Measurements from ENCODE around the gene KIF26A. TPM values are rescaled to one million over a fixed set of nuclear protein-coding genes. Genes with fewer than 3 reads are reported as not detected.

Gene KIF26A
- polyA plus RNA-seq, 3 donors = 12.6 to 14.5 (median 12.6) TPM

DNA sequence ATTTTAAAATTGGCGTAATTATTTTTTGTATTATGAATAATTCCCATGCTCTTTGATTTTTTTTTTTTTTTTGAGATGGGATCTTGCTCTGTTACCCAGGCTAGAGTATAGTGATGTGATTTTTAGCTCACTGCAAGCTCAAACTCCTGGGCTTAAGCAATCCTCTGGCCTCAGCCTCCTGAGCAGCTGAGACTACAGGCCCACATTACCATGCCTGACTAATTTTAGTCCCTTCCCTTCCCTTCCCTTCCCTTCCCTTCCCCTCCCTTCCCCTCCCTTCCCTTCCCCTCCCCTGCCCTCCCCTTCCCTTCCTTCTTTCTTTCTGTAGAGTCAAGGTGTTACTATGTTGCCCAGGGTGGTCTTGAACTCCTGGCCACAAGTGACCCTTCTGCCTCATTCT is 9.4 kb upstream of the KIF26A start:
- no peak for DNase-seq

DNA sequence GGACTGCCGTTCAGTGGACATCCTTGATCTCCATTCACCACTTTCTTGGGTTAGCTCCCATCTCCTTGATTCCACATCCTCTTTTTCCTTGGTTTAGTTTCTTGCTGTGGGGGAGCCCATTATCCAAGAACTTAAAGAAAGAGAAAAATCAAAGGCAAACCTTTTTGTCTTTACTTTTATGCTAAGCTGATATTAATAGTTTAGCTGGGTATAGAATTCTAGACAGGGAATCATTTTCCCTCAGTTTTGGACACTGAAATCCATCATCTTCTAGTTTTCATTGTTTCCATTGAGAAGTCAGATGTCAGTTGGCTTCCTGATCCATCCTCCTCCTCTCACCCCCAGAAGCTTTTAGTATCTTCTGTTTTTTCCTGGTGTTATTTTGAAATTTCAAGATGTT is 8.8 kb upstream of the KIF26A start:
- no peak for DNase-seq

DNA sequence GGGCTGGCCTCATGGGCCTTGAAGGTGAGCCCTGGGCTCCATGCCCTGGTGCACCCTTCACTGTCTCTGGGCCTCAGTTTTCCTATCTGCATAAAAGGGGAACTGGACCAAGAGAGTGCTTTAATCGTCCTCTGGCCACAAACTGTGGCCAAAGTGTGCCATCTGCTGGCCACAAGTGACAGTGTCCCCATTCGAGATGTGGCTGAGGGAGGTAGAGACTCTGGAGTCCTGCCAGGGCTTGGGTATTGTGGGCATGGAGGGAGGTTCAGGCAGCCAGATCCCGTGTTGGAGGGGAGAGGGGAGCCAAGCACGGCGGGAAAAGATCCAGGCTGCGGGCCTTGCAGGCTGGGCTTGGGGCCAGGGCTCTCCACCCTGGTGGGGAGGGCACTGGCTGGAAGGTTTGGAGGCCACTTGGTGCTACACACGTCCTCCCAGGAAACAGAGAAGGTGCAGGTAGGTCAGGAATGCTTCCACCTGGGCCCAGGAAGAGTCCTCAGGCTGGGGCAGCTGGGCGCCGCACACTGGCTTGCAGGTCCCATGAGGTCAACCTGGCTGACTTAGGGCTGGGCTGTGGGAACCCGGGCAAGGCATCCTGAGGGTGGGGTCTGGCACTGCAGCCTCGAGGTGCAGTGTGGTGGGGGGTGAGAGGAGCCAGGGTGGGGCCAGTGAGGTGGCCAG is 7.3 kb upstream of the KIF26A start:
- no peak for DNase-seq

DNA sequence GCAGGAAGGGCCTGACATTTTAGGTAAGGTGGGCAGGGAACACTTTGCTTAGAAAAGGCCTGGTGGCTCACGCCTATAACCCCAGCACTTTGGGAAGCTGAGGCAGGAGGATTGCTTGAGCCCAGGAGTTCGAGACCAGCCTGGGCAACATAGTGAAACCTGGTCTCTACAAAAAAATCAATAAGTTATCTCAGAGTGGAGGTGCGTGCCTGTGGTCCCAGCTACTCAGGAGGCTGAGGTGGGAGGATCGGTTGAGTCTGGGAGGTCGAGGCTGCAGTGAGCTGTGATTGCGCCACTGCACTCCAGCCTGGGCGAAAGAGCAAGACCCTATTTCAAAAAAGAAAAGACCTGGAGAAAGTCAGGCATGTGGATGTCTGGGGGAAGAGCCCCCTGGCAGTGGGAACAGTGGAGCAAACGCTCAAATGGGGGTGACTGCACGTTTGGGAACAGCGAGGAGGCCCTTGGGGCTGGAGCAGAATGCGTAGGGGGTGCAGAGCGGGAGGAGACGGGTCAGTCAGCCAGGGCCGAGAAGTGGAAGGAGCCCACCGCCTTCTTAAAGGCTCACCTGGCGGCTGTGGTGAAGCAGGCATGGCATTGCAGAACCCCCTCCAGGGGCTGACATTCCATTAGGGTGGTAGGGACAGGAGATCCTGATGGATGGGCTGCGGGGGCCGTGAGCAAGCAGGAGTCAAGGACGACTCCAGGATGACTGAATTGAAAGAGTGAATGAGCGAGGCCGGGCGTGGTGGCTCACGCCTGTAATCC is 6.2 kb upstream of the KIF26A start:
- DNase-seq = no peak

DNA sequence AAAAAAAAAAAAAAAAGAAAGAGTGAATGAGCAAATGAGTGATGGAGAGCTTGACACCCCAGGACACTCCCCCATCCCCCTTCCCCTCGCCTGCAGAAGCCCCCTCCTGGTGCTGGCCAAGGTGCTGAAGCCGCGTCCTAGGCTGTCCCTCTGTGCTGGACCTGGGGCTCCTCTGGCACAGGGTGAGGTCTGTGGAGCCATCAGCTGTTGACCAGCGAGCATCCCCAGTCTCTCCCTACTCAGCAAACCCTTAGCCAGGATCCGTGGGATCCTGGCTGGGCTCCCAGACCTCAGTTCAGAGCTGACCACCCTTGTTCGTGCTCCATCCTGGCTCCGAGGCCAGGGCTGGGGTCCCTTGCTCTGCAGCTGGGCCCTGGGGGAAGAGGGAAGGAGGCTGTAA is 5.4 kb upstream of the KIF26A start:
- no peak for DNase-seq

DNA sequence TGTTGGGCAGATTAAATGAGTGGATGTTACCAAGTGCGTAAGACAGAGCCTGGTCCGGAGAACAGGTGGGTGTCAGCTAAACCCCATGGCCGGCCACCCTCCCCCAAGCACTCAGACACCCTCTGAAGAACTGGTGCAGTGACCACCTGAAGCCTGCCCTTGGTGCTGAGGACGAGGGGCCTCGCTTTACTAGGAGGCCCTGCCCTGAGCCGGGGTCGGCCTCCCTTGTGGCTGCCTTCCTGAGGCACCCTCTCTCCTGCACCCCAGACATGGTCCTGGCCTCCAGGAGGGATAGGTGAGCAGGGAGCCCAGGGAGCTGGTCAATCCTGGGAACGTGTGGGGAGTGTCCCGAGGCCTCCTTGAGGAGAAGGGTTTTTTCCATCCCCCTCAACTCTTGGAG is 4.9 kb upstream of the KIF26A start:
- DNase-seq = no peak

DNA sequence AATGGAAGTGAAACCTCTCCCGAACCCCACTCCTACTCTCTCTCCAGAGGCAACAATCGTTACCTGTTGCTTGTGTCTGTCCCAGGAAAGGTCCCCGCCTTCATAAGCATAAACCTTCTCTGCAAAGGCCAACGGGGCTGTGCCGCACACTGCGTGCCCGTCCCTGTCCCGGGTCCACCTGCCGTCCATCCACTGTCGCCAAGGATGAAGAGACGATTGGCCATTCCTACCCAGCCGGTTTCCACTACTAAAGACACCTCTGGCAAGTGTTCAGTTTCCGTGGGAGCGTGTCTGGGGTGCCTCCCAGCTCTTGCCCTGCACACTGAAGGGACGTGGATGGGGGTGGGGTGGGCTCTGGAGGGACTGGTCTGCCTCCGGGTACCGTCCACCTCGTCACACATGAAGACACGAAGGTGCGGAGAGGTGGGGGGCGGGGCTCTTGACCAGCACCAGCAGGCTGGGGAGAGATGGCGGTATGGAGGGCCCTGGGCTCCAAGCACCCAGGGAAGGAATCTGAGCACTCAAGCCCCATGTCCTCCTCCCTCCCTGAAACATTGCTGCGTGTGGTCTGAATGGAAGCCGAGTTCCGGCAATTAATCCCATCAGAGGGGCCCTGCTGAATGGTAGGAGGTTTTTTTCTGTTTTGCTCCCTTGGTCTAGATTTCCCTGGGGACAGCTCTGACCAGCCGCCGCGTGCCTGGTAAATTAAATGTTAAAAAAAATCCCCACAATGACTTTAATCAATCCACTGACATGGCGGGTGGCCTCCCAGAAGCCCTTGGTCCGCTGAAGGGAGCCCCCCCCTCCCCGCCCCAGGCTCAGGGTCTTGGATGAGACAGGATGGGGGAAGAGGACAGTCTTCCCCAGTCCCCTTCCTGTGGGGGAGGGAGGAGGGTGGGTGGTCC is 4.1 kb upstream of the KIF26A start:
- DNase-seq = no peak

DNA sequence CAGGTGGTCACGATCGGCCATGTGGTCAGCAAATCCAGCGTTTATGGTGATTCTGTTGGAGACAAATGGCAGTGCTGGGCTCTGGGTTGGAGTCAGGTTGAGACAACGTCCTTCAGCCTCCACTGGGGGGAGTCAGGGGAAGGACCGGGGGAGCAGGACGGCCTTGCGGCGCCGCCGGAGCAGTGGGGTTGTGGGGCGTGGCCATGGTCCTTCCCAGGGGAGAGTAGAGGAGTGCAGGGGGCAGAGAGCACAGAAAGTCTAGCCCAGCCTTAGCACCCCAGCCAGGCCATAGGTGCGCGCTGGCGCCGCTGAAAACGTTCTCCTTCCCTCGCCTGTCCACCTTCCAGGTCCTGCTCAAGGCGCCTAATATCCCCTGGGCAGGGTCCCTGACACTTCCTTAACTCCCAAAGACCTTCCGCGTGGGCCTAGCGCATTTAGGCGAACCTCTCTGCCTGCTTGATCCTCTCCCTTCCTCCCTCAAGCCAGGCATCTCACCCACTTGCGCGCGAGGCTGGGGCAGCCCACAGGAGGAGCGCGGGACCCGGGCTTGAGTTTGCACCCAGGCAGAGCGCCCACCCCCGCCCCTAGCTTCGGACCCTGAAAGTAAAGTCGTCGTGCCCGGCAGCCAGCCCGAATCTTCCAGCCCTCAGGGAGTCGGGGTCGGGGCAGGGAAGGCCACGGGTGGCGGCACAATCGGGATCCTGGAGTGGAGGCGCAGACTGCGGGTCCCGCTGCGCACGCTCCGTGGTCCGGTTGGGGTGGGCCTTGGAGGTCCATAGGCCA is 3.1 kb upstream of the KIF26A start:
- no peak for DNase-seq

DNA sequence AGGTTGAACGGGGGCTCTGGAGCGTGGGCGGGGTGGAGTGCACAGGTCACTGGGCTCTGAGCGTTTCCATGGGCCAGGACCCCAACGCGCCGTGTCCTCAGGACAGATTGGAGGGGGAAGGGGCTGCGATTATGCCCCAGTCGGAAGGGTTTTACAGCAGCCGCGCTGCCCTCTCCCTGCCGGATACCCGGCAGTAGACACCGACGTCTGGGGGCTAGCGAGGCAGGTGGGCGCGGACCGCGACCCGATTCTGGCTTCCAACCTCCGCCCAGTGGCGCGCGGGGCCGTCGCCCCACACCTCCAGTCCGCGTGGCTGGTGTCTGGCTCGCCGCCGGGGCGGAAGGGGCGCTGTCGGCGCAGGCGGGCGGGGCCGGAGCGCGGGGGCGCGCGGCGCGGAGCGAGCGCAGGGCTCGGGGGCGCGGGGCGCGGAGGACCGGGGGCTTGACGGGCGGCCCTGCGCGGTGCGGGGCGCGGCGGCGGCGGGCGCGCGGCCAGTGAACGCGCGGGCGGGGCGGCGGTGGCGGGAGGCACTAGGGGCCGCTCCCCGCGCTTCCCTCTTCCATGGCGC is 2.4 kb upstream of the KIF26A start:
- no peak for DNase-seq

DNA sequence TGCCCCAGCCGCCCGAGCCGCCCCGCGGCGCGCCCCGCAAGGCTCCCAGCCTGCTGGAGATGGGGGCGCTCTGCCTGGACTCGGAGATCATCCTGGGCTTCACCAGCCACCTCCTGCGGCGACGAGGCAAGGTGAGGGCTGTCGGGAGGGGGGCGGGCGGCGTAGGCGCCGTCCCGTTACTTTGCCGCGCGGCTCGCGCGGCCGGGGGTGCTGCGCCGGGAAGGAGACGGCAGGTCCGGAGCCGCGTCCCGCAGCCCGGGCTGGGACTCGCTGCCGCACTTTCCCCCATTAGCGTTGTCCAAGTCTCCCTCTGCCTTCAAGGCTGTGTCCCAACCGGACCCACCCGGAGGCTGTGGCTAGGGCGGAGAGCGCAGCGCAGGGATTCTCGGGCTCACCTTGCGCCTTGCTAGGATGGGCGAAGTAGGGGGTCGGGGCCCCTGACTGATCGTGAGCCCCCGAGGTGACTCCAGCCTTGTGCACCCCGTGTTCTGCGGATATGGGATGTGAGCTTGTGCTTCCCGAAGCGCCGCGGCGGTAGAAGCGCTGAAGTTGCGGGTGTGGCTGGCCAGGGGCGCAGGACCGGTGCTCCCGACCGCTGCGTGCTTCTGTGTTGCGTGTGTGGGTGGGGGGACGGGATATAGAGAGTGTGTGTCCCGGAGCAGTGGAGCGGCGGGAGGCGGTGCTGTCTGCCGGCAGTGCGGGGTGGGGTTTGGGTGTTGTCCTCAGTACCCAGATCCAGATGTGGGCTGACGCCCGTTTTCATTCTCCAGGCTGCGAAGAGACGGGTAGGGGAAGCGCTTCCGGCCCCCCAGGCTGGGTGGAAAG is 1.7 kb upstream of the KIF26A start:
- DNase-seq = no peak

DNA sequence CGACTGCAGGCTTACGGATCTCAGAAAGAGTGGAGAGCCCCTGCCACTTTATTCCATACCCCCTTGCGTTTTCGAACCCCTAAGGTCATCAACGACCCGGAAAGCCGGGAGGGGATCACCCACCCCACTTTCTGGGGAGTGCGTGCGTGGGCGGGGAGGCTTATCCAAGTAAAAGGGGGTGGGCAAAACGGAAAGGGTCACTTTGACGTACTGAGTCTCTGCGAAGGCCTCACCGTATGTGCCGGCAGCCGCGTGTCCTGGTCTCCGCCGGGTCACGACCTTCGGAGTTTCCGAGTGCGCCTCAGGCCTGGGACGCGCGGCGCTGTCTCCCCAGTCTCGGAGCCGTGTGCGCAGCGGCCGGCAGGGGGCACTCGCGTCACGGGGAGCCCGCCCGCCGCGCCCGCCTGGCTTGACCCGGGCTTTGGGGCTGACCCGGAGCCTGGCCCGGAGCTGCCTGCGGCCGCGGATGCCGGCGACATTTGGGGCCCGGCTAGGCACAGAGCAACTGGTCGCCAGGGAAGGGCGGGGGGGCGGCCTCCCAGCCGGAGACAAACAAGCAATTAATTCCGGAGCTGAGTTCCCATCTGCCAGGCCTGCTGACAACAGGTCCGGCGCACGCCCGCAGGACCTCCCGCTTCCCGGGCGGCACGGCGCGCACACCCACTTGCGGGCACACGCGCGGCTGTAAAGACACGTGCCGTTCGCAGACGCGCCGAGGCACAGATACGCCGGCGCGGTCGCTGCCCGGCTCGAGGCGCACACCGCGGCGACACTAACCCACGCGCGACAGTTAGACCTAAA is 890 bp upstream of the KIF26A start:
- DNase-seq = no peak

DNA sequence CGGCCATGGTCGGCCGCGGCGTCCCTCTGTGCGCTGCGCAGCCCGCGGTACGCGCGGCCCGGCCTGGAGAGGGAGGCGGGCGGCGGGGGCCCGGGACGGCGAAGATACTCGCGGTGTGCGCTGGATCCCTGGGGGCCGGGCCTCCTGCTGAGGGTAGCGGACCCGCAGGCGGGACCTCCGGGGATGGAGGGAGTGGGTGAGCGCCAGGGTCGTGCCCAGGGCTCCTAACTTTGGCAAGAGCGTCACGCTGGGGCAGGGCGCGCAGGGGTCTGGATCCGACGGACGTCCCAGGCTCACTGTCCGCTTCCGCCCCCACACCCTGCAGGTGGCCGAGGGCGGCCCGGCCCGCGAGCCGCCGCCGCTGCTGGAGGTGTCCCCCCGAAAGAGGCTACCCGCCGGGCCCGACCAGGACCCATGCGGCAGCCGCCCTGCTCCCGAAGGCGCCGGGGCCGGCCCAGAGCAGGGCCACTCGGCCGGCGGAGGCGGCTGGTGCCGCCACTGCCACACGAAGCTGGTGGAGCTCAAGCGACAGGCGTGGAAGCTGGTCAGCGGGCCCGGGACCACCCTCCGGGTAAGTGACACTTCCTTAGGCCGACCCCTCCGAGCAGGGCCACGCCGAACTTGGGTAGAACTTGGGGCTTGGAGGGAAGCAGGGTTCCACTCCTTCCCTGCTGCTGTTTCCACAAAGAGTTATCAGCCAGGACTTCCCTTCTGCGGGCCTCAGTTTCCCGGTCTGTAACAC is 502 bp downstream of the KIF26A start:
- DNase-seq = no peak

DNA sequence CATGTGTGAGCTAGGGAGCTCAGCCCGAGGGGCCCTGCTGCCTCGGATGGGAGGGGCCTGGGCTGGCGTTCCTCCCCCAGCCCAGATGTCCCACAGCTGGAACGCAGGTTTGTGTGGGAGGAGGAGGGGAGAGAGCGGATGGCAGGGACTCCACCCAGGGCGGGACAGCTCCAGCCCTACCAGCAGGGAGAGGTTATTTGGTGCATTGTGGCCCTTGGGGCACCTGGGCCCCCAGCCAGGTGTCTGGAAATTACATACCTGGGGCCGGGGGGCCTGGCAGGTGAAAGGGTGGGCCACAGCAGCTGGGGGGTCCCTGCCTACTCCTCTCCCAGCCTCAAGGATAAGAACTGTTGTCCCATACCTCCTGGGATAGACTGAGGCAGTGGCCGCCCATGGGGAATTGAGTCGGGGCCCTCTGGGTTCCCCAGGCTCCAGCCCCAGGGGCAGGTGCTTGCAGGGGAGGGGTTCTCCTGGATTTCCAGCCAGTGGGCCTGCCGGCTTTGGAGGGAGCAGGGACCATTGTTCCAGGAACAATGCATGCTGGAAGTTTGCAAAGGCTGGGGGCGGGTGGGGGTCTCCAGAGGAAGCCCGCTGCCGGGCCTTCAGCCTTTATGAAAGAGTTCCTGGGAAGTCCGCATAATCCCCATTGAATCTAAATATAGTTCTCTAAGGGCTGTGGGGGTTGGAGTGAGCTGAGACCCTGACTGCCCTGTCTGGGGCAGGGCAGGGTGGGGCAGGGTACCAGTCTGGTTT is 1.2 kb downstream of the KIF26A start:
- no peak for DNase-seq

DNA sequence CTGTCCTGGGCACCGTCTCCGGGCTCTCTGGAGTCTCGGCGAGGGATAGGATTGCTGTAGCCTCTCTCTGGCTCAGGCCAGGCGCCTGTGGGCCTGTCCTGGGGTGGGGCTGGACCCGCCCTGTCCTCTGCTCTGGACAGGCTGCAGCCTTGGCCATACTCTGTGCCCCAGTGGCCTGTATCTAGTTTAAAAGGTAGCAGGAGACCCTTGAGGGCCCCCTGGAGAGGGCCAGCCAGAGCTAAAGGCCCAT is 1.8 kb downstream of the KIF26A start:
- DNase-seq = no peak

DNA sequence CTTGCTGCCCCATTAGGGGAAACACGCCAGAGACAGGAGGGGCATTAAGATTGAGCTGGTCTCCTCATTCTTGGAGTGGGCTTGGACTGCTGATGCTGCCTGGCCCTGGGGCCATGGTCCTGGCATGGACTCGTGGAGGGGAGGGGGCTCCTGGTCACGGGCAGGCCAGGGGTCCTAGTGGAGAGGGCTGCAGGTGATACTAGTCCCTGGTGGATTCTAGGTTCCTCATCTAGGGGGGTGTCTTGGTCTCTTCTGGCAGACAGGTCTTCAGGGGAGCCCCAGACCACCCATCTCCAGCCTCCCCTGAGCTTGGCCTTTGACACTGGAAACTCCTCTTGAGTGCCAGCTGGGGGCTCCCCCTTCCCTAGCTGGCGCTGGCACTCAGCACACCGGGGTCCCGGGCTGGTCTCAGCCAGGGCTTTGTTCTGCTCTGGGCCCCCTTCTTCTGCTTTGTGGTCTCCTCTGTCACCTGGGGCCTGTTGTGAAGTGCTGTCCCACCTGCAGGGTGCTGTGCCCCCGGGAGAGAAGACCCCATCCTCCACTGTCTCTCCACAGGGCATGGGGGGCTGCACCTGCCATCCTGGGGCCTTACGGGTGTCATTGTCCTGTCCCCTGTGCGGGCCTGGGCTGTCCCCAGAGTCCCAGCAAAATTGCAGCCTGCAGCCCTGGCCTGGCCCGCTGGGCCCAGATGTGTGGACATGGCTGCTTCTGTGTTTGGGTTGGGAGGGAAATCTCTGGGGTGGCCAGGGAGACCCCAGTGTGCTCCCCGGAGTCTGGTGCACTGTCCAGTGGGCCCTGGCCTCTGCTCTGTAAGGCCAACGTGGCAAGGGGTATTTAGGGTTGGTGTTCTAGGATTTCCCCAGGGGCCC is 2.3 kb downstream of the KIF26A start:
- no peak for DNase-seq

DNA sequence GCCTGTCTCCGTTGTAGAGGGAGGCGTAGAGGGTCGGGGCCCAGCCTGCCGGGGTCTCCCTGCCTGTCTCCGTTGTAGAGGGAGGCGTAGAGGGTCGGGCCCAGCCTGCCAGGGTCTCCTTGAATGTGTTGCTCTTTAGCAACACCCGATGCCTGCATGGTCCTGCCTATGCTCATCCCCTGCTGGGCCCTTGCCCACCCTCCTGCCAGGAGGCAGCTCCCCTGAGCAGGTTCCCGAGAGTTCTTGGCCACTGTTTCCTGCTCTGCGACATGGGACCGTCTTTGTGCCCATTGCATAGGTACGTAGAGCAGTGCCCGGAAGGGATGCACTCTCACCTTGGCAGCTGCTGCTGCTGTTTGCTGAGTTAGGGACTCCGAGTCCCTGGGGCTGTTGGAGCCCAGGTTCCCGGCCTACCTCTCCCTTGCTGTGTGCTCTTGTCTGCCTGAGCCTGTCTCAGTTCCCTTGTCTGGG is 3.3 kb downstream of the KIF26A start:
- no peak for DNase-seq
